GM18951 (cell line): ENCODE measurements around the gene MYOZ3.

ENCODE experiments used
- POLR2A ChIP-seq: IDR thresholded peaks from 4 replicates; pipeline ENCODE4 v1.6.1; 2011; ENCODE audit warnings: mild to moderate bottlenecking; ENCODE audit not compliant: insufficient read length, insufficient read depth; ENCODE audit errors: extremely low read depth
- in situ Hi-C: fragments of 300-500 bp; cut with MboI; formaldehyde crosslinking; loops from one replicate; pipeline ENCODE4 v1.12.0; 2022; ENCODE audit warnings: low sequenced_read_pairs, mixed read lengths, inconsistent platforms; ENCODE audit not compliant: unreplicated experiment

The MYOZ3 gene

DNA sequence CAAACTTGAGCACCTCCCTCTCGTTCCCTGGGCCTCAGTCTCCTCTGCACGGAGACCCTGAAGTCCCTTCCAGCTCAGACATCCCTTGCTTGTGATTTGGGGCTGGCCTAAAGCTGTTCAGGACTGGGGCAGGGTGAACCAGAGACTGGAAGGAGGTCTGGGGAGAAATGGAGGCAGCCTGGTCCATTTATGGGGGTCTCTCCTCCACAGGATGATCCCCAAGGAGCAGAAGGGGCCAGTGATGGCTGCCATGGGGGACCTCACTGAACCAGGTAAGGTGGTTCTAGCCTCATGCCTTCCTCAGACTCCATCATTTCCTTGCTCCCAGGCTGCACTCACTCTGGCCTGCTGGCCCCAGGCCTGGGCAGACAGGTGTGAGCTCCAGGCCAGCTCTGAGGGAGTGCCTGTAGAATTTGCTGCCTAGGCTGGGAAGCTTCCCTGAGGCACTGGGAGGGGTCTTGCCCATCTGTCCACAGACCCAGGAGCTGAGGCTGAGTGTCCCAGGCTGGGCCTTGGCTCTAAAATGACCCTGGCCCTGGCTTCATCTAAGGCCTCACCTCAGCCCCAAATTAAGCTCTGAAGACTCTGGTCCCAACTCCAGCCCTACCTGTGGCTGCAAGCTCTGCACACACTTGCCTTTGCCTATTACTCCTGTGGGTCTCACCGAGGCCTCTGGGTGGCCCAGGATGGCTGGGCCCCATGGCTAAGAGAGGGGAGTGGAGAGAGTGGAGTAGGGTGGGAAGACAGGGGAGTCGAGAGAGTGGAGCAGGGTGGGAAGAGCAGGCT, 1.9 kb downstream of the MYOZ3 start:
- no peak for TF ChIP-seq POLR2A

DNA sequence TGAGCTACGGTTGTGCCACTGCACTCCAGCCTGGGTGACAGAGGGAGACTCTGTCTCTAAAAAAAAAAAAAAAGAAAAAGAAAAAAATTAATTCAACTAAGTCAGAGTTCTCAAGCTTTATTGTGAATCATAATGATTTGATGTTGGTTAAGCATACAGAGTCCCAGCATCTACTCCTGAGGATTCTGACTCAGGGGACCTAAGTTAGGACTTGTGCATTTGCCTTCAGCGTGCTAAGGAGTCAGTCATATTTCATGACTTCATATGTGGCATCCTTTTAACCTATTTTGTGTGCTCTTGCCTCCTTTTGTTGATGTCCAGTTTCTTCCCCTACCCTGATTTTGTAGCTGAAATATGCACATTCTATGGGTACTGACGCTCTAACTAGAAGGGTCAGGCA, 2.9 kb downstream of the MYOZ3 start:
- in situ Hi-C loops = no loop called here
- no peak for TF ChIP-seq POLR2A

More for the DNA sequence above, 1.9 kb downstream of the MYOZ3 start:
- in situ Hi-C loops = no loop called here

DNA sequence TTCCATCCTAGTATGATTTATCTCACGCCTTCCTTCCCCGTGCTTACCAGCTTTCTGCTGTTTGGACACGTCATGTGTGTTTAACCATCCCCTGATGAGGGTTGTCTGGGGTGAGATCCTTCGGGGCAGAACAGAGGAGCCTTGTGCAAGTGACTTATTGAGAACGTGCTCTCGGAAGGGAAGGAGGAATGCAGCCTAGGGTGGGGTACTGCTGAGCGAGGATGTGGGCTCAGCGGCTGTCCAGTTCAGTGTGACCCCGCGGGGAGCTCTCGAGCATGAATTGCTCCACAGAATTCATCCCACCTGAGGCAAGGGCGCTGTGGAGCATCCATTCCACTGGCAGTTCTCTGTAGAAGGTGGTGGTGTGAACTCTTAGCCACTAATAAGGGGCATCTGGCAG, 4.0 kb downstream of the MYOZ3 start:
- no peak for TF ChIP-seq POLR2A
- in situ Hi-C loops = no loop called here

DNA sequence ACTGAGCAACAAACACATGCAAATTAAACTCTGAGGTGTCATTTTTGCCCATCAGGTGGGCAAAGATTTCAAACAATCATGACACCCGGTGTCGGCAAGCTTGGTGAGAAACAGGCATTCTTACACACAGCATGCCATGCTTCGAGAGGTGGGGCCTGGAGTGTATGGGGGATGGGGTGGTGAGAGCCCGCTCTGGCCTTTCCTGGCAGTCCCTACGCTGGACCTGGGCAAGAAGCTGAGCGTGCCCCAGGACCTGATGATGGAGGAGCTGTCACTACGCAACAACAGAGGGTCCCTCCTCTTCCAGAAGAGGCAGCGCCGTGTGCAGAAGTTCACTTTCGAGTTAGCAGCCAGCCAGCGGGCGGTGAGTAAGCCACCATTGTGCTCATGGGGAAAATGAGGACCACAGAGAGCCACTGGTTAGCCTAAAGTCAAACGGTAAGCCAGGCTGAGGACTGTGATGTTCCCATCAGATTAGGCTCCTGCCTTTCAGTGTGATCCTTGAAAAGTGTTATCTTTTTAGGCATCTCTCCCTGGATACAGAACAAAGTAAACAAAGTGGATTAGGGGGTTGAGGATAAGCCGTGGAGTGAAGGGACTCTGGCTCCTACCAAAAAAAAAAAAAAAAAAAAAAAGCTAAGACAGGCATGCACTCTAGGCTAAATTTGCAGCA, 9.4 kb downstream of the MYOZ3 start:
- TF ChIP-seq POLR2A = no peak
- in situ Hi-C loops = no loop called here

DNA sequence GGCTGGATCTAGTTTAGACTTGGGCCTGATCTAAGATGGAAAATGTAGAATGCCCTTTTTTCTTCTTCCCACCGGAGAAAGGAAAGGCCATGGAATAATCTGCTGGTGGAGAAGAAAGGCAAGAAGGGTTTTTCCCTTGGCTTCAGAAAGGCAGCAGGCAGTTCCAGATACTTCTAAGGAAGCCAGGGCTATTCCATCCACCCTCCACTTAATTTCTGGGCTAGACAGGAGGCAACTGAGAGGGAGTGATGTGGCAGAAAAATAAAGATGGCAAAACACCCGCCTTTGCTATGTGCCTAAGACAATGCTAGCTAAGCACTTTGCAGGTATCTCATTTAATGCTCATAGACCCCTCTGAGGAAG, 9.9 kb downstream of the MYOZ3 start:
- in situ Hi-C loops = no loop called here
- TF ChIP-seq POLR2A = no peak

DNA sequence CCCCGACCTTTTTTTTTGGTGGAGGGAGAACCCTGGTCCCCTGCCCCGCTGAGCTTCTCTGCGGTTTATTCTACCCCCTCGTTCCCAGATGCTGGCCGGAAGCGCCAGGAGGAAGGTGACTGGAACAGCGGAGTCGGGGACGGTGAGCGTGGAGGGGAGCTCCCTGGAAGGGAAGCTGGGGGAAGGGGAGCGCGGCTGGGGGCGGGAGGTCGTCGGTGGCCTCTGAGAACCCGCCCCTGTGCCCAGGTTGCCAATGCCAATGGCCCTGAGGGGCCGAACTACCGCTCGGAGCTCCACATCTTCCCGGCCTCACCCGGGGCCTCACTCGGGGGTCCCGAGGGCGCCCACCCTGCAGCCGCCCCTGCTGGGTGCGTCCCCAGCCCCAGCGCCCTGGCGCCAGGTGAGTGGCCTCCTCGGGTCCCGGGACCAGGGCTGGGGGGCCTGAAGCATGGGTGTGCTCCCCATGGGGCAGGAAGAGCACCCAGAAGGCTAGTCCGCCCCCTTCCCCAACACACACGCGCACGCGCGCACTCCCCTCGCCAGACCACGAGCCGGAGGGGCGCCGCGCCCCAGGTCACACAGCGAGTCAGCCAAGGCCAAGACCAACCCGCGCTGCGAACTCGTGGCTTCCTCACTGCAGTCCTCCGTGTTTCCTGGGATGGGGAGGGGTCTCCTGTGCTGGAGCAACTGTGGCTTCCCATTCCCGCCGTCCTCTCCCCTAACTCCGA, 10.6 kb downstream of the MYOZ3 start:
- TF ChIP-seq POLR2A = no peak
- in situ Hi-C loops = no loop called here

DNA sequence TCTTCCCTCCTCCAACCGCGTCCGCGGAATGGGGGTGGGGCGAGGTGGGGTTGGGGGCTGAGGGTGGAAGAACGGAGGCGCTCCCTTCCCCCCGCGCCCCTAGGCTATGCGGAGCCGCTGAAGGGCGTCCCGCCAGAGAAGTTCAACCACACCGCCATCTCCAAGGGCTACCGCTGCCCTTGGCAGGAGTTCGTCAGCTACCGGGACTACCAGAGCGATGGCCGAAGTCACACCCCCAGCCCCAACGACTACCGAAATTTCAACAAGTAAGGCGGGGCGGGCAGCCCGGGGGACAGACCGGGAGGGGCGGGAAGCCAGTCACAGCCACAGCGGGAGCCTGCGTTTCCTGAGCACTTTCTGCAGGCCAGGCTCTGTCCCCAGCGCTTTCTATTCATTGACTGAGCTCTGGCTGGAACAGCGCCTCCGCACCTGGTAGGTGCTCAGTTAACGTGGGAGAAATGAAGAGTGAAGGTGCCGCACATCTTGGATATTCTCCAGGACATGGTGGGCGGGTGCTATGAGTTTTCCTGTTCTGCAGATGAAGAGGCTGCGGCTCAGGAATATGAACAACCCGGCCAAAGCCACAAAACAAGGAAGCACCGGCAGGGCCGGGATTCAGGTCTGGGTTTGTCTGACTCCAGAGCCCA, 11.3 kb downstream of the MYOZ3 start:
- in situ Hi-C loops = no loop called here
- no peak for TF ChIP-seq POLR2A

DNA sequence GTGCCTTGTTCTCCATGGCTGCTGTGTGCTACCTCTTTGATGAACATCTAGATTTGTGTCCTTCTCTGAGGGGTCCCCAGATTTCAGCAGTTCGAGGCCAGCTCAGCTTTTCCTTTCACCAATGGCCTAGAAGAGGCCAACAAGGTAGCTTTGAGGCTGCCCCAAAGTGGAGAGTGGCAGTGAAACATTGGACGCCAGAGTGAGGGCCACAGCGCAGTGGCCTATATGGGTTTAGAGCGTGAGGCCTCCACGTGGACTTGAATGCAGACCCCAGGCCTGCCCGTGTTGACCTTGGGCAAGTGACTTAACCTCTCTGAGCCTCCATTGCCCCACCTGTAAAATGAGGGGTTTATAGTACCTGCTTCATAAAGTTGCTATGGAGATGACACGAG, 11.8 kb downstream of the MYOZ3 start:
- no peak for TF ChIP-seq POLR2A
- in situ Hi-C loops = no loop called here

DNA sequence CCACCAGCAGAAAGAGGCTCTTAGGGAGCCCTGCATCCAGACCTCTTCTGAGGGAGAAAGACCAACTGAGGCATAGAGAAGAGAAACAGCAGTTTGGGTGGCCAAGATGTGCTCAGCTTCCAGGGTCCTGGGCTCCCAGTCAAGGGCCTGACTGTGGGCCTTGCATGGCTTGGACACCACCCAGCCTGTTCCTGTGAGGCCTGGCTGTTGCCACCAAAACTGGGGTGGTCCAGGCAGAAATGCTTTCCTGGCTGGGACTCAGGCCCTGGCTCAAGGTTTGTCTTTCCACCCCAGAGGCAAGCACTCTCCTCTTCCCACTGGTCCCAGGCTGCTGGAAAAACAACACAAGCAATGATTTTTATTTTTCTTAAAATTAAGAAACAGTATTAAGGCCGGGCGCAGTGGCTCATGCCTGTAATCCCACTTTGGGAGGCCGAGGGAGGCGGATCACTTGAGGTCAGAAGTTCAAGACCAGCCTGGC, 13.3 kb downstream of the MYOZ3 start:
- in situ Hi-C loops = no loop called here
- no peak for TF ChIP-seq POLR2A

DNA sequence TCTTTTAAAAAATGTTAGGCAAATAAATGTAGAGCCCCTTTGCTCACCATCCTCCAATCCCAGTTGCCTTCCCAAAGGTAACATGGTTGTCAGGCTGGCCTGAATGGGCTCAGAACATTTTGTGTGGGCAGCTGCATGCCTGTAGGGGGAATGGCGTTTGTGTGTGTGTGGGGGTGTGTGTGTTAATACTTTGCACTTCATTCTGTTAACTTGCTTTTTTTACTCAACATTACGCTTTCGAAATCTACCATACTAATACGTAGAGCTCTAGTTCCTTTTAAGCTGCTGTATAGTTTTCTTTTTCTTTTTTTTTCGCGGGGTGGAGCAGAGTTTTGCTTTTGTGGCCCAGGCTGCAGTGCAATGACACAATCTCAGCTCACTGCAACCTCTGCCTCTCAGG, 14.0 kb downstream of the MYOZ3 start:
- TF ChIP-seq POLR2A = no peak
- in situ Hi-C loops = no loop called here

DNA sequence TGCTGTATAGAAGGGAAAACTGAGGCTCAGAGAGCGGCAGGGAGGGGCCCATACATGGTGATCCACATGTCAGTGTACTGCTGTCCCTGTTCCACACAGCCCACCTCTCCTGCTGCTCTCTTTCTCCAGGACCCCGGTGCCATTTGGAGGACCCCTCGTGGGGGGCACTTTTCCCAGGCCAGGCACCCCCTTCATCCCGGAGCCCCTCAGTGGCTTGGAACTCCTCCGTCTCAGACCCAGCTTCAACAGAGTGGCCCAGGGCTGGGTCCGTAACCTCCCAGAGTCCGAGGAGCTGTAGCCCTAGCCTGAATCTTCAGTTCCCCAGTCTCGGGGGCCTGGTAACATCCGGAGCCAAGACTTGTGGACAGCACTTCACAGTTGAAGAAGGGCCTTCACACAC, 15.5 kb downstream of the MYOZ3 start:
- TF ChIP-seq POLR2A = no peak
- in situ Hi-C loops = no loop called here

DNA sequence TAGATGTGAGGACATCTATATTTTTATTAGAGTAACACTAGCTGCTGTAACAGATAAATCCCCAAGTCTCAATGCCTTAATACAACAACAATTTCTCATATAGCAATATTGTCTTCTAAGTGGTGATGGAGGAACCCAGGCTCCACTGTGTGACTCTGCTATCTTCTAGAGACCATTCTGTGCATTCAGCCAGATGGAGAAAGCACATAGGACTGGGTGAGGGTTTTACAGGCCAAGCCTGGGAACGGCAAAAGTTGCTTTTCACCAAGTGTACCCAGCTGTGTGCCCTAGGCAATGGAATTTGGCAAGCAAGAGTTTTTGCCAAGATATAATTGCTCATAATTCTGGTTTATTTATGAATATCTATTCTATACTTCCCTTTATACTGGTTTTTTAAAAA, 28.1 kb downstream of the MYOZ3 start:
- in situ Hi-C loops = no loop called here
- TF ChIP-seq POLR2A = no peak

DNA sequence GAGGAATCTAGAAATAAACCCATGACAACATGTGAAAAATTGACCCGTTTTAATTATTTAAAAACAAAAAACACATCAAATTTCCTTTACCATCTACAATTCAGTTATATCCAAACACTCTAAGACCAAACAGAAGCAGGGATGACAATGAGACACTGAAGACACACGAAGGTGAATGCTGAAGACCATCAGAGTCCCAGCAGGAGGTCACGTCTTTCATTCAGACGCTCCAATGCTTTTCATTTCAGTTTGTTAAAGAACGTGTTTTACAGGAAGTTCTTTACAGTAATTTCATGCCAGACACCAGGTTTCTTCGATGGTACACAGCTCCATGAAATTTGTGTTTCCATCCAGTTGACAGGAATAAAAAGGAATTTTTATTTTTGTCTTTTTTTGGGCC, 29.7 kb downstream of the MYOZ3 start:
- in situ Hi-C loops = no loop called here
- TF ChIP-seq POLR2A = no peak

DNA sequence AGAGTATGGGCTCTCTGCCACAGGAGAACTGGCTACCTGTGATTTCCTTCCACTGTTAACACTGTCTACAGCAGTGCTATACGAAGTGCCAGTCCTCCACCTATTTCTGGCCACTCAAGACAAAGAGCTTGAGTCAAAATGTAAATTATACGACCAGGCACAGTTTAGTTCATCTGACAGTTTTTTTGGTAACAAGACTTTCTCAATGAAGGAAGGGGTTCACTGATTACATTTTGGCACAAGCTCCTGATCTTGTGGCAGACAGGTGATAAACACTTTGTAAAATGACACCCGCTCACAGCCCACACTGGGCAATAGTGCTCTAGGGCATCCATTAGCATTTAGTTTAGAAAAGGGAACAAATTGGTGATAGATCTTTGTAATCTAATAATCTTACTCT, 31.2 kb downstream of the MYOZ3 start:
- TF ChIP-seq POLR2A = no peak
- in situ Hi-C loops = no loop called here

DNA sequence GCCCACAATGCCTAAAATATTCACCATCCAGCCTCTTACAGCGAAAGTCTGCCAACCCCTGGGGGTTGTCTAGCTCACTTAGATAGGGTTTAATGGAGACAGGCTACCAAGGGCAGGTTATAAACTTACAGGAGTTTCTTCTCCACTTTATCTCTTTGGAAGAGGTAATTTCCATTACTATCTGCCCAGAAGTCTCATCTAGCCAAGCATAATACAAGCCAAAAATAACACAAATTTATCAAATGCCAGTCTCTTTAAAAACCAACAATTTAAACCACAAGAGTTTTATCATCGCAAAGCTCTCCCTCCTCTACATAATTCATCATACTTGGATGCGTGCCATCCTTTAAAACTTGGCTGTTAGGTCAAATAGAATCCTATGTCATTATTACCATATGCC, 33.6 kb downstream of the MYOZ3 start:
- in situ Hi-C loops = no loop called here
- no peak for TF ChIP-seq POLR2A
